Pancreas (tissue), 10 donors: Measurements from ENCODE around the gene DTNB. TPM values are rescaled to one million over a fixed set of nuclear protein-coding genes. Genes with fewer than 3 reads are reported as not detected.
"Not testable (repeated sequence)": the region's sequence is repeated elsewhere in the genome, so short reads cannot be mapped to it uniquely, and the experiment has no call there.

Experiments used
- ATAC-seq, 4 donors: fragments of 200-7000 bp; cut with Tn5 transposase; one replicate each; pipeline versions ENCODE4 v1.8.0 to v1.9.1; 2020; ENCODE audit warnings: mild to moderate bottlenecking in 4 of 4, moderate library complexity in 4 of 4
- DNase-seq, 6 donors: peaks; one replicate each; pipeline ENCODE4 v3.0.0-alpha.2; 2020
- FAIRE-seq: peaks from 2 replicates; lab custom pipeline; 2012; peaks lifted over from hg19 to GRCh38; lab: Jason Lieb, UNC
- H3K27ac ChIP-seq, 4 donors: fragments of 200-600 bp; sonication (generic); 1 replicate in 3 of 4; 2 replicates in 1 of 4; pipeline versions ENCODE4 v1.5.0 to v1.8.0; 2020
- H3K27me3 ChIP-seq, 4 donors: fragments of 200-600 bp; one replicate each; pipeline ENCODE4 v1.8.0; 2021
- H3K36me3 ChIP-seq, 3 donors: fragments of 200-600 bp; sonication (generic) in 1 of 3; one replicate each; pipeline versions ENCODE4 v1.5.0 to v1.8.0; 2020 to 2021
- H3K4me1 ChIP-seq, 3 donors: fragments of 200-600 bp; one replicate each; pipeline ENCODE4 v1.8.0; 2021
- H3K4me3 ChIP-seq, 4 donors: fragments of 200-600 bp; sonication (generic) in 2 of 4; one replicate each; pipeline versions ENCODE4 v1.5.0 to v1.8.0; 2020 to 2021
- H3K9me3 ChIP-seq, 4 donors: fragments of 200-600 bp; one replicate each; pipeline ENCODE4 v1.8.0; 2021
- CTCF ChIP-seq, 4 donors: fragments of 200-600 bp; sonication (generic) in 3 of 4; IDR thresholded peaks; one replicate each; pipeline versions ENCODE4 v1.5.0 to v1.8.0; 2021; ENCODE audit warnings: antibody characterized with exemption in 4 of 4
- WGBS, 2 donors: extraction: QIAGEN DNeasy Blood & Tissue Kit; methylation state at CpG; one replicate each; pipeline ENCODE4 v1.1.7; 2013; 5-methylcytosine and 5-hydroxymethylcytosine counted together
- intact Hi-C, 3 donors: fragments of 100-400 bp; cut with DNase I; formaldehyde crosslinking; loops; one replicate each; pipeline versions ENCODE4 v1.11.1 to v1.14.2; 2022
- polyA plus RNA-seq, 2 donors: library from polyadenylated mRNA; stranded (reverse); fragments of 200-250 nt; gene quantifications; one replicate each; pipeline ENCODE4 v1.2.3, GENCODE V29; 2013
- total RNA-seq, 6 donors: library from RNA; stranded (reverse); fragmentation: NEBNext Ultra II Directional in 4 of 6; extraction: Animal tissue kit (Norgen Biotek cat#: 25700) in 4 of 6; gene quantifications; one replicate each; pipeline versions ENCODE4 v1.2.1 to v1.2.4, GENCODE V29; 2021 to 2023
- donor health status: healthy with polysubstance abuse.
- donor health status: DM: no; HTN: no; CAD: no; lungs with moderate emphysema.
- donor health status: DM: no; HTN: no; CAD: no.
- donor health status: control.
- donor health status: control.
- donor health status: Bipolar disorder and iron deficiency.
- donor health status: DM: yes; HTN: yes; CAD: no.
- donor health status: DM: no; HTN: no; CAD: no.
- donor health status: DM: no; HTN: no; CAD: no.
- donor health status: DM: yes; HTN: yes; CAD: no.

The DTNB gene
- total and polyA plus RNA-seq, 8 donors = 10.8 to 27.8 (median 15.1) TPM

- no peak for FAIRE-seq
- Histone ChIP-seq H3K27ac (no peak overlapping the region), H3K36me3 (no peaks in the 10 kb centered on the region), H3K9me3 (no peaks in the 10 kb centered on the region), H3K4me1 (no peaks in the 10 kb centered on the region), H3K27me3 (no peaks in the 10 kb centered on the region), H3K4me3 (no peak overlapping the region)
- no peak for TF ChIP-seq CTCF (IDR thresholded peaks at IDR 0.05)
- no peak for ATAC-seq
- no peak for DNase-seq
- intact Hi-C loops = no loop called here
- 94 to 98% methylated on average over 9 of the region's 9 CpGs for WGBS, 2 donors
Observed at GRCh38 chr2:25405611-25406295, 267.6 kb downstream of the DTNB start.

GRCh38 chr2:25403120-25403760 lies 270.1 kb downstream of the DTNB start:
- FAIRE-seq, H3K27me3 ChIP-seq, H3K4me3 ChIP-seq, H3K27ac ChIP-seq, H3K36me3 ChIP-seq, H3K9me3 ChIP-seq, H3K4me1 ChIP-seq, ATAC-seq, DNase-seq, intact Hi-C loops: not testable (repeated sequence)
- WGBS, 2 donors = 95 to 96% methylated on average over 13 of the region's 13 CpGs

- H3K27me3 ChIP-seq = no peaks in the 10 kb centered on the region
- intact Hi-C loops = no loop called here
- H3K27ac ChIP-seq = no peak overlapping the region
- FAIRE-seq (no peak), DNase-seq (no peak), ATAC-seq (no peak)
- H3K4me1 ChIP-seq = no peaks in the 10 kb centered on the region
- H3K36me3 ChIP-seq = no peaks in the 10 kb centered on the region
- TF ChIP-seq CTCF (IDR thresholded peaks at IDR 0.05) = no peak
- no peak overlapping the region for H3K4me3 ChIP-seq
- WGBS, 2 donors = 91 to 94% methylated on average over 3 of the region's 3 CpGs
- H3K9me3 ChIP-seq = no peaks in the 10 kb centered on the region
Observed at GRCh38 chr2:25402477-25402876, 270.9 kb downstream of the DTNB start.

- 86 to 89% methylated on average over 8 of the region's 8 CpGs for WGBS, 2 donors
- no peaks in the 10 kb centered on the region for H3K27me3 ChIP-seq
- H3K4me3 ChIP-seq = no peak overlapping the region
- DNase-seq (peak in 1 of 6 donors; percentile 20), ATAC-seq (peak in 2 of 4 donors; percentile 79 to 82), FAIRE-seq (no peak)
- H3K9me3 ChIP-seq = no peaks in the 10 kb centered on the region
- TF ChIP-seq CTCF (IDR thresholded peaks at IDR 0.05) = no peak
- H3K27ac ChIP-seq = no peak overlapping the region
- no peaks in the 10 kb centered on the region for H3K4me1 ChIP-seq
- intact Hi-C loops = no loop called here
- no peaks in the 10 kb centered on the region for H3K36me3 ChIP-seq
Observed at GRCh38 chr2:25401307-25402026, 271.9 kb downstream of the DTNB start.

- no peaks in the 10 kb centered on the region for H3K9me3 ChIP-seq
- TF ChIP-seq CTCF (IDR thresholded peaks at IDR 0.05) = no peak
- intact Hi-C loops = no loop called here
- H3K27me3 ChIP-seq = no peaks in the 10 kb centered on the region
- DNase-seq (no peak), FAIRE-seq (no peak), ATAC-seq (peak in 1 of 4 donors; percentile 19)
- no peak overlapping the region for H3K27ac ChIP-seq
- WGBS, 2 donors = 82 to 89% methylated on average over 3 of the region's 3 CpGs
- H3K36me3 ChIP-seq = no peaks in the 10 kb centered on the region
- H3K4me1 ChIP-seq = no peaks in the 10 kb centered on the region
- no peak overlapping the region for H3K4me3 ChIP-seq
Observed at GRCh38 chr2:25400576-25401216, 272.7 kb downstream of the DTNB start.
